ENCODE results near the gene CACNA2D1.
"Not testable (repeated sequence)": the region's sequence is repeated elsewhere in the genome, so short reads cannot be mapped to it uniquely, and the experiment has no call there.

The CACNA2D1 gene

DNA sequence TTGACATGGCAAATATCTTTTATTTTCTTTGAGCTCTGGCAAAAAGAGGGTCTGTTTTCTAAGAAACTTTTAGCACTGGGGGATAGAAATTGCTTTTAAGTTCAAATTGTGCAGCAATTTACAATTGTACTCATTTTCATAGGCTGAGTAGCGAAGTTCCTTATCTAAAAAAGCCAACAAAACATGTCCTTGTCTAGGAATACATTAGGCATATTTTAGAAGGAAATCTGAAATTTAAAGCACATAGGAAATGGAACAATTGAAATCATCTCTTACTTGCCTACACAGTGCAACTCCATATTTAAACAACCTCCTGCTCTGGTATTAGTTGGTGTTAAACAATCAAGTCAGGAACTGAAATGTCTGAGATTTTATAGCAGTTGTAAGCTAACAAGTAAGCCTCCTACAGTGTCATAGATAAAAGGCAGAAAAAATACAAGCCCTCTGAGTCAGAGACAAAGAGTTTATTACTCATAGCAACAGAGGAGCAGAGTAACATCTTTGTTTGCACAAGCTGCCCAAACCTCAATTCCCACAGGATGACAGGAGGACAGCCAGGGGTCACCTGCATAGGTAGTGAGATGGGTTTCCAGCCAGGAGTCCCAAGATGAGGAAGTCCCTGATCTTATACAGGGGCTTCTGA lies 393.6 kb downstream of the CACNA2D1 start:
- DNase-seq (ENCODE audit: low read depth in 2 of 2), result no peak

DNA sequence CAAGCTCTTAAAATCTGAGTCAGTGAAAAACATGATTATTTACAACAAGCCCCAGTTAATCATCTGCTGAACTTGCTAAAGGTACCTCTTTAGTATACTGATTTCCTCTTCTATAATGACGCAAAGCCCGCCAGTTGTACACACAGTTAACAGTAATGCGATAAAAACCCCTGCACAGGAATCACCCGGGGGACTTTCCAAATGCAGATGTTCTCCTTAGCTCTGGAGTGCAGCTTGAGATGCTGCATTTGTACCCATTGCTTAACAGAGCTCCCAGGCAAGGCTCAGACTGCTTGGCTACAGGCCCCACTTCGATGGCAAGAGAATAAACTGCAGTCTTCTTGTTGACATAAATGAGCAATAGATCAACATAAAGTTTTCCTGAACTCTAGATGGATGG lies 394.1 kb downstream of the CACNA2D1 start:
- no peak for DNase-seq (ENCODE audit: low read depth in 2 of 2)

DNA sequence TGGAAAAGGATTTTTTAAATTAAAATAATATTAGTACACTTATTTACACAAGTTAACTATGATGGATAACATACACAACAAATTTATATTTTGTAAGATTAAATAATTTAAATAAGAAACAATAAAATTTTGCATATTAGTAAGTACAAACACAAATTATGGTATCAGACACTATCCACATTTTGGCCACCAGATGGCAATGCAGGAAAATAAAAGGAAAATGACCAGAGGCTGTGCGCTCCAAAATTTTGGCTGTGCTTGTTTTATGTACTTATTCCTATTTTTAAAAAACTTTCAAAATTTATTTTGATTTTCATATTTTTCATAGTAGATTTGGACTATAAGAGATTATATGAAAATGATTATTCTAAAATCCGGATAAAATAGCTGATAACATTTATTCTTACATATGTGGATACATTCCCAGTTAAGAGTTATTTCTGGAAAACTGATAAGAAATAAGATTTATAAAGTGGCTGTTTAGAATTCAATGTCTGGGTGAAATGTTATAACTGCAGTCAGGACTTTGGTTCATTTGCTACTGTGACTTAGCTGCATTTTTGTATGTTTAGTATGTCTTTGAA lies 399.0 kb downstream of the CACNA2D1 start:
- no peak for DNase-seq (ENCODE audit: low read depth in 2 of 2)

DNA sequence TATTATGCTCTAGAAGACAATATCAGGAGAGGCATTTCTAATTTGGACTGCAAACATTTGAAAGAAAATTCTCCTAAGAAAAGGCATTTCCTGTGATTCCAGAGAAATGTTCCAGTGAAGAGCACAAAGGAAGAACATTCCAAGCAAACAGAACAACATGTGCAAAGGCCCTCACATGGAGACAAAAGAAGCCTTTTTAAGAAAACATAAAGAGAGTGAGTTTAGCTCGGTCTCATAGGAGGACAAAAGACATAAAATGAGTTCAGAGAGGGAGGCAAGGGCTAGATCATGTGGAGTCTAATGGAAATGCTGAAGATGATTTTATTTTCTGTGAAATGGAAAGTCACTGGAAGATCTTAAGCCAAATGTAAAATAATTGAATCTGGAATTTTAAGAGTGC lies 404.0 kb downstream of the CACNA2D1 start:
- DNase-seq (ENCODE audit: low read depth in 2 of 2), result no peak

DNA sequence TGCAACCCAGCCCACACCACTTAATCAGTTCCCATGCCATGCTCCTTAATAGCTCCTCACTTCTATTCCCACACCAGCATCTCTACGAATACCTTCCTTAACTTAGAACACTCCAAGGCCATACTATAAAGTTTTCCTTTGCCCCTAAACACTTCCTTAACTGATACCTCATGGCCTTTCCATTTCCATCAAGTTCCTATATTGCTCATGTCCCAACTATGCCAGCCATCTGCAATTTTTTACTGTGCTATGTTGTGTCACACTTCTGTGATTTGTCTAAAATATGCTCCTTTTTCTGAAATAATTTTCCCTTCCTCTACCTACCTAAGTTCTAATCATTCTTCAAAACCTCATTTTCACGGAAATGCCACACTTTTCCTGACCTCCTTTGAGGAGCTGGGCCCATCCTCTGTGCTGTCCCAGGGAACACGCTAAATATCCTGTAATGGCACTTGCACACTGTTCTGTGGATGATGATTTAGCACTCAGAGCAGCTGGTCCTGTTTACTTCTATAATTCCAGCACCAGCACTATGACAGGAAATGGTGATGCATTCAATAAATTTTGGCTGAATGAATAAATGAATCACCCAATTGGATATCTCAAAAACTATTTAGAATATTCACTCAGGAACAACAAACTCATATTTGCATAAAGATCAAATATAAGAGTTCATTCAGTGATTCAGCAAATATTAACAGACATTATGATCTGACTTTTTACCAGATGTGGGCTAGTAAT lies 407.3 kb downstream of the CACNA2D1 start:
- DNase-seq (ENCODE audit: low read depth in 2 of 2), result no peak

DNA sequence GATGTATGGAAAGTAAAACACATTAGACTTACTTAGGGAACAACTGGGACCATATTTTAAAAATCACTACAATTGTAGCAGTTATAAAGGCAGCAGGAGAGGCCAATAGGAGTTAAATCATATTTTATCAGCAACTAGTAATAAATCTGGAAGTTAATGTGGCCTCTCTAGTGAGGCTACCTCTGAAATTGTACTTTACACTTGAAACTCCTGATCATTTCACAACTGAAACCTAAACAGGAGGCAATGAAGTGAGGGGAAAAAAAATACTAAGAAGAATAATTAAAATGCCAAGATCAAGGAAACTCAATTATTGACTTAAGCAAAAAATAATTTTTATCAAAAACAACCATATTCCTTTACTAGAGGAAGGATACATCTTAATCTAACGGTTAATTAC lies 408.1 kb downstream of the CACNA2D1 start:
- no peak for DNase-seq (ENCODE audit: low read depth in 2 of 2)

DNA sequence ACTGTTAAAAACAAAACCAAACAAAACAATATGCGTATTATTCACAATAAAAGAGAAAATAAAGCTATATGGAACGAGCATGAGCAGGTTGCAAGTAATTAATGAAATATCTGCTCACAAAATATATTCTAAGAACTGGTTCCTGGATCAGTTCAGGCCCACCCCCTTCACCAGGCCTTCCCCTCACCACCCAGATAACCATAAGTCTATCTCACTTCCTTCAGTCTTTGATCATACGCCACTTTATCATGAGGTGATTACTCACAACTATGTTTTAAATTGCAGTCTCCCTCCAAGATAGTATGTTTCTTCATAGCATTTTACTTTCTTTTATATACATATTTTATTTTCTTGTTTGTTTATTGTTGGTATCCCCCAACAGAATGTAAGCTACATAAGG lies 410.7 kb downstream of the CACNA2D1 start:
- no peak for DNase-seq (ENCODE audit: low read depth in 2 of 2)

DNA sequence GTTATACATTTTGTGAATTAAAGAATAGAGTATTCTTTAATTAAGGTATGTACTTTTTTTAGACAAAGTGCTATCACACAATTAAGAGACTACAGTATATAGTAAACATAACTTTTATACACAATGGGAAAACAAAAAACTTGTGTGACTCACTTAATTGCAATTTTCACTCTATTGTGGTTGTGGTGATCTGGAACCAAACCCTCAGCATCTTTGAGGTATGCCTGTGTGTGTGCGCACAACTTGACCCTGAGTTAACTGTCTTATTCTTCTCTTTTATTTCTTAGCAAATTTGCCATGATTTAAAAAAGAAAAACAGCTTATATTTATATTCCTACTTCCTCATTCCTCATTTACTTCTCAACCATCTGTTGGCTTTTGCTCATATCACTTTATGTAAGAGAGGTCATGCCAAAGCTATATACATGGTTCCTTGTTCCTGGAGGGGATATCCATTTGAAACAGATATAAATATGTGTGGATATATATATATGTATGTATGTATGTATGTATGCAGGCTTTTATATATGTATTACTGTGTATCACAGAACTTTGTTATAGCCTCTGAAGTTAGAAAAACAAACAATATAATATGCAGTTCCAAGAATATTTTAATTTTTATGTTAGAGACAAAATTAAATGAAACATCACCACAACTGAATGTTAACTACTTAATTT lies 414.2 kb downstream of the CACNA2D1 start:
- no peak for DNase-seq (ENCODE audit: low read depth in 2 of 2)

DNA sequence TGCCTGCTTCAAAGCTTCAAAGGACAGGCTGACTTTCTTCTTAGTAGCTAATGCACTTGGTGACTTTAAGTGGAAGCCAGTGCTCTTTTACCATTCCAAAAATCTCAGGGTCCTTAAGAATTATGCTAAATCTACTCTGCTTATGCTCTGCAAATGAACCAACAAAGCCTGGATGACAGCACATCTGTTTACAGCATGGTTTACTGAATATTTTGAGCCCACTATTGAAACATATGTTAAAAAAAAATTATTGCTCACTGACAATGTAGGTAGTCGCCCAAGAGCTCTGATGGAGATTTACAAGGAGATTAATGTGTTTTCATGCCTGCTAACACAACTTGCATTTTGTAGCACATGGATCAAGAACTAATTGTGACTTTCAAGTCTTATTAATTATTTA lies 415.5 kb downstream of the CACNA2D1 start:
- DNase-seq (ENCODE audit: low read depth in 2 of 2), result no peak

DNA sequence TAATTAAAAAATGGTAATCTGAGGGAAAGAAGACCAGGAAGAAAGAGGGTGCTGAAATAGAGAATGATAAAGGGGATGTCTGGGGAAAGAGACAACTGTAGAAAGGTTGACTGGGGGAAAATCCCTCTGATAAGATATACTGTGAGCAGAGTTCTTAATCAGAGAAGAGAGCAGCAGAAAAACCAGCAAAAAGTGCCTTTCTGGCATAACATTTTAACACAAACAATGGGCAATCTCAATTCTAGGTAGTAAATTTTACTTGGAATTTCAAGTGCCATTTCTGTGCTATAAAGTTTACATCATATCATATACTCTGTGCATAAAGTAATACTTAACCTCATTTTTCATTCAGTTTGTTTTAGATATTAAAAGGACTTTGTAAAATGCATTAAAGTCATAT lies 421.9 kb downstream of the CACNA2D1 start:
- no peak for DNase-seq (ENCODE audit: low read depth in 2 of 2)

DNA sequence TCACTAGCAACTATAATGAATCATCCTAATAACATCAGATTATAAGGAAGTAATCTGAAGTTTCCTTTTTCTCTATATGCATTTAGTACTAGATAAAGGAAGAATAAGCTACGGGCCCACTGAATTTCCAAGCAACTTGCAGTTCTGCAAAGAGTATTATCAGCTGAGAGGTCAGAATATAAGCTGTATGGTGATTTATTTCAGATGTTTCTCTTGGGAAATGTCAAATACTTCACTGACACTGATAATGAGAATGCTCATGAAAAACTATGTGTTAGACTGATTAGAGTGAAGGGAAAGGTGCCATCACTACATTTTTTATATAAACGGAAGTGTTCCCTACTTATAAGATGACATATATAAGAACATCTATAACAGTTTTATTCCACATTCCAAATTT lies 422.5 kb downstream of the CACNA2D1 start:
- no peak for DNase-seq (ENCODE audit: low read depth in 2 of 2)

DNA sequence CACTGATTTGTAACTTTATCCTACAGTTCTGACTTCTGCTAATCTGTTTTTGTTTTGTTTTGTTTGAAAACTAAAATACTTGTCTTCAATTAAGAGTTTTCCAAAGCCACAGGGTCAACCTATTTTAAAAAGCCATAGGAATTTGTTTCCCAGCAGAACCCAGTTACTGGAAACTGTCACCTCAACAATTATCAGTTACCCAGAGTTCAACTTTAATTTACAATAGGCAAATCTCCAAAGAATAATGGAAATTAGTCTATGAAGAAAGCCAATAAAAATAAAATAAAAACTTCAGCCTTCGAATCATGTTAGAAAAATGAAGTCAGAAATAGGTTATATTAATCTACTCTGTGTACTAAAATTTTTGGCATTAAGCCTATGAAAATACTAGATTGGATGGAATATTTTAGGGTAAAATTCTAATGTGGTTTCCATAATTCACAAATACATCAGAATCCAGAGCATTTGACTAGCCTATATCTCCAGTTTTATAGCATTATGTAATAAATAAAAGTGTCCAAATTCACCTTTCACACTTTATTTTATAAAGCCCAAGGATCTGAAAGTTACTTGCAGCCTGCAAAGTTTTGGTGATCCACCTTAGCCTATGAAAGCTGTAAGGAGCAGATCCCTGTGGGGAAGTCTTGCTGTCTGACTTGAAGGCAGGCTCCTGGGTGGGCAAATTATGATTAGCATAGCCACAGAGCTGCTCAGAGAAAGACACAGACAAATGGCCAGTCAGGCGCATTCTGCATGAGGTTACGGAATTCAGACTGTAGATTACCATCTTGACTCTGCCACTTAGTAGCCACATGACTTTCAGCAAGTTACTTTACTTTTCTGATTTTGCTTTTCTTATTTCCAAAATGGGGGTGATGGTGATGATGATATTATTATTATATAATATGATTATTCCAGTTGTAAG lies 423.8 kb downstream of the CACNA2D1 start:
- no peak for DNase-seq (ENCODE audit: low read depth in 2 of 2)

DNA sequence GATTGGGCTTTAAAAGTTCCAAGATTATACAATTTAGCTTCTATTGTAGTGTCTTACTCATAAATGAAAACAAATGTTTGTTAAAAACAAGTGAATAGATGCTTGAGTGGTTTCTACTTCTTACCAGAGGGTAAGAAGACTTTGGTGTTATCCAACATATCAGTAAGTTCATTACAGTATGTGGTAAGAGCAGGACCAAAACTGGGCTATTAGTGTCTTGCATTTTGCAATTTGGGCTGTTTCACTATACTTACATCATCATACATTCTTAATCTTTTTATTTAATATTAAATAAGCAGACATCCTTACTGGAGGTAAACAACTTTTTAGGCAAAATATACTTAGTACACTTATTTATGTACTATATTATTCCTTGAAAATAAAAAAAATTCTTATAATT lies 425.4 kb downstream of the CACNA2D1 start:
- no peak for DNase-seq (ENCODE audit: low read depth in 2 of 2)

DNA sequence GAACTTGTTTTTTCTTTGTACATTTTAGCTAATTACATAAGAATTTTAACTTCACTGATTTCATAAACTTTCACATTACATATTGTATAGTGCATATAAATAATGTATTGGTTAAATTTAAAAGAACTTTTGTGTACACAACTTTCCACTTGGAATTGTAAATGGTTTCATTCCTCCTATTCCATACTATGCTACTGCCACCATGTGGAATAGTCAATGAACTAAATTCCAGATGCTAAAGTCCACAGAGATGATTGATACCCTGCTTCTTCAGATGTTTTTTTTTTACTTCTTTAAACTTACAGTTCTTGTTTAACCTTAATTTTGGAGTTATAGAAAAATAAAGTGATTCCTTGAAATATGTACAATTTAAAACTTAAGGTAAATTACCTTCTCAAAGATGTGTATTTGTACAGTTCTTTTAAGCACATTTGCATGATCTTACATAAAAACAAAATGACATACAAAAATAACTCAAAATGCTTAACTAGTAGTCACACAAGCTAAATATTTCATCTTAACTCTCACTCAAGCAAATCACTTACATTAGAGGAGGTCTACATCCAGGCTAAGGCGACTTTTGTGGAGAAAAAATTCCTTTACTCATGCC lies 426.1 kb downstream of the CACNA2D1 start:
- DNase-seq (ENCODE audit: low read depth in 2 of 2), result no peak

DNA sequence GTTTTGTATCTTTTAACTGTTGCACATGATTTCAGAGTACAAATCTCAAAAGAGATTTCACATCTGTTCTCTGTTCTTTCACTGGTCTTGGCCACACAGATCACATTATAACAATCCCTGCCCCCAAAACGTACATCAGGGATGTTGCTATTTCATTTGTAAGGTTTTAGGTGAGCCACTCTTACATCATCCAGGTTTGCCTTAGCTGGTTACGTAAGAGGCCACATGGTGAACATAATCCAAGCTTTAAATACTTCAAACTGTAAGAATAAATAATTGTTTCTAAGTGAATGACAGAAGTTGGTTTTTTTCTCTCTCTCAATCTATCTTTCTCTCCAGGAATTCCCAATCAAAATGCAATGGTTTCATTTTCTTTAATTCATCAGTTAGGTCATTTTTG lies 427.8 kb downstream of the CACNA2D1 start:
- DNase-seq (ENCODE audit: low read depth in 2 of 2), result no peak

DNA sequence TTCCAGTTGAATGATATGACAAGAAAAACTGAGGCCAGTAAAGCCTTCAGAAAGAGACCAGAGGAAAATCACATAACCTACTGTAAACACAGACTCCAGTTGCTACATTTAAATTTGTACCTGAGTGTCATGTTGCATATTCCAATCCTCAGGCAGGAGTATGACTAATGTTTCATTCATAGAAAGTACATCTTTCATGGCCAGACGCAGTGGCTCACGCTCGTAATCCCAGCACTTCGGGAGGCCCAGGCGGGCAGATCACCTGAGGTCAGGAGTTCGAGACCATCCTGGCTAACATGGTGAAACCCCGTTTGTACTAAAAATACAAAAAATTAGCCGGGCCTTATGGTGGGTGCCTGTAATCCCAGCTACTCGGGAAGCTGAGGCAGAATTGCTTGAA lies 429.0 kb downstream of the CACNA2D1 start:
- DNase-seq (ENCODE audit: low read depth in 2 of 2), result not testable (repeated sequence)

DNA sequence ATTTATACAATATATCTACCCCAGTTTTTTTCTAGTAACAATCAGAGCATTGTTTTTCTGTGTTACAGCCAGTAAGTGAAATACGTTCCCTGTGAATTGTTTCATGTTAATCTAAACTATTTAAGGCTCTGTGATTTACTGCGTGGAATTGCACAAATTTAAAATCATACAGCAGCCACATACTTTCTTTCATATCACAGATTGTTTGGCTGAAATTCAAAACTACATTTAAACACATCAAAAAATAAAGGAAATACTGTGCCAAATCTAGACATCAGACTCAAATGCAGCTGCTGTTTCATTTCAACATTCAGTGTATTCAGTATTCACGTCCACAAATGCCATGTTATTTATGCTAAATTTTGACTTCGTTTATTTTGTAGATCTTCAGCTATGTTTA lies 431.1 kb downstream of the CACNA2D1 start:
- DNase-seq (ENCODE audit: low read depth in 2 of 2), result no peak

DNA sequence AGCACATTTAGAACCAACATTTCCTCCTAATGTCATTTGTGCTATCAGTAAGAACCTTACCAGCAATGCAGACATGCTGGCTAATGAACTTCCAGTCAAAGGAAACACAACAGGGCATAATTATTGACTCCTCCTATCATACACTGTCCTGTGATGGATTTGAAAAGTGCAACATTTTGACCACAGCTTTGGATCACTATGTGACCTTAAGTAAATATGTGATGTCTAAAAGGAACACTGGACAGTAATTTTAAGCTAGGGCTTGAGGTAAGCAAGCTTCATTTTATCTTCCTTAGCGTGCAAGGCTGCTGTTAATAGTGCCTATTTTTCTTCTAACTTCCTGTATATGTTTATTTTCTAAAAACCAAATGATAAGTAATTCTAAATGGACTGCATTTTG lies 433.2 kb downstream of the CACNA2D1 start:
- DNase-seq (ENCODE audit: low read depth in 2 of 2), result no peak

DNA sequence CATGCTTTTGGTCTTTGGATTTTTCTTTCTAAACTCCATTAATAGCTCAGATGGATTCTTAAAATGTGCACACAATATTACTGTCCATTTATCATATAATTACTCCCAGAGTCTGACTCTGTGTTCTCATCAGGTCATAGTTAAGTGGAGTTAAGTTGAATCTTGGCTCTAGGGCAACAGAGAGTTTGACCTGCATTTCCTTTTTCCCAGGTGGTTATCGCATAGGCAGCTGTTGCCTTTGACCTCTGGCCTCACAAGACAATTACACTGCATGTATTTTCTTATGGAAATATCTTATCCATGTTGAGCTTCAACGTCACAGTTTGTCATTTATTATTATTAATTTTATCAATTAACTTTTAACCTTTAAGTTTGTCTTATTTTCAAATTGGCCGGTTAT lies 436.3 kb downstream of the CACNA2D1 start:
- DNase-seq (ENCODE audit: low read depth in 2 of 2), result no peak

DNA sequence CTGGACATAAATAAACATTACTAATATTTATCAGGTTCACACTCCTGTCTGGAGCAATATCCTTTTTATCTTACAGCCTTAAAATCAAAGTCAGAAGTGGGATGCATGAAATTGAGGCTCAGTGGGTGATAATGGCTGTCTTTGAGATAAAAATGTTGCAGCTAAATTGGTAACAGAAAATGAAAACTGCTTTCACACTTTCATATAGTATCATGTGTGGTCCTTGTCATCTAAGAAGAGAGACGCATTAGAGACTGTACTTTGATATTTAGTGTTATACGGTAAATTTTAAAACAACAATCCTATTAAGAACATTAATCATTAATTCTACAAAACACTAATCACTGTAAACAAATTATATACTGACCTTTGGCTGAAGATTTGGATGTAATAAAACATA lies 438.5 kb downstream of the CACNA2D1 start:
- no peak for DNase-seq (ENCODE audit: low read depth in 2 of 2)

DNA sequence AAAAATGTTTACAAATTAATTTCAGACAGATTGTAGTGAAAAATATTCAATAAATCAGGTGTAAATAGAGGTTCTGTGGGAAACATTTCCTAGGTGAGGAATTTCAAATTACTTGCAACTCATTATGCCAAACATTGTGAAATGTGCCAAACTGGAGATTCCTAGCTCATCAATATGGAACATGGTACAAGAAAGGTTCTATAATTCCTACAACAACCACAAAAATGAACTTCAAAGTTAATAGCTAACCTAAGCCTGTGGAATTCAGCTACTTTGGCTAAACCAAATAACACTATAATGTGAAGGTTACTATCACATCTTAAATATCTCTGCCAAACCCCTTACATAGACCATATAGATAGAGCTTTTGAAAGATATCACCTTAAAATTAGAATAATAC lies 450.4 kb downstream of the CACNA2D1 start:
- DNase-seq (ENCODE audit: low read depth in 2 of 2), result no peak
